Osteoblast (primary cell): Measurements from ENCODE around the gene GREB1. TPM values are rescaled to one million over a fixed set of nuclear protein-coding genes. Genes with fewer than 3 reads are reported as not detected.
"Not testable (repeated sequence)": the region's sequence is repeated elsewhere in the genome, so short reads cannot be mapped to it uniquely, and the experiment has no call there.

Experiments used
- DNase-seq: peaks from one replicate; pipeline ENCODE4 v3.0.0; 2011; ENCODE audit warnings: low spot score, mixed read lengths; ENCODE audit not compliant: insufficient read length; ENCODE audit errors: missing footprints
- H2AFZ ChIP-seq: 2 replicates; pipeline ENCODE4 v1.6.0; 2011; ENCODE audit warnings: mild to moderate bottlenecking, low read length
- H3K27ac ChIP-seq: 2 replicates; pipeline ENCODE4 v1.5.1; 2011; ENCODE audit warnings: mild to moderate bottlenecking, low read depth, low read length, moderate library complexity
- H3K27me3 ChIP-seq: 2 replicates; pipeline ENCODE4 v1.6.0; 2012; ENCODE audit warnings: mild to moderate bottlenecking, control low read depth, inconsistent platforms, low read length, moderate library complexity; ENCODE audit not compliant: insufficient read depth
- H3K36me3 ChIP-seq: 2 replicates; pipeline ENCODE4 v1.5.1; 2011; ENCODE audit warnings: mild to moderate bottlenecking, low read length, control low read depth, moderate library complexity; ENCODE audit not compliant: insufficient read depth
- H3K4me1 ChIP-seq: 2 replicates; pipeline ENCODE4 v1.5.1; 2011; ENCODE audit warnings: mild to moderate bottlenecking, low read length, control low read depth, moderate library complexity; ENCODE audit not compliant: insufficient read depth
- H3K4me2 ChIP-seq: 2 replicates; pipeline ENCODE4 v1.6.0; 2011; ENCODE audit warnings: mild to moderate bottlenecking, low read length; ENCODE audit not compliant: insufficient read depth
- H3K4me3 ChIP-seq: fragments of 200-600 bp; sonication (generic); 3 replicates; pipeline ENCODE4 v1.5.1; 2012; ENCODE audit warnings: mild to moderate bottlenecking, low read length, inconsistent platforms; ENCODE audit not compliant: insufficient read depth
- H3K79me2 ChIP-seq: 2 replicates; pipeline ENCODE4 v1.6.0; 2012; ENCODE audit warnings: mild to moderate bottlenecking, low read length, control low read depth, inconsistent platforms; ENCODE audit not compliant: insufficient read depth
- H3K9me3 ChIP-seq: 2 replicates; pipeline ENCODE4 v1.5.1; 2011; ENCODE audit warnings: low read depth, low read length, control low read depth
- H4K20me1 ChIP-seq: 2 replicates; pipeline ENCODE4 v1.6.0; 2012; ENCODE audit warnings: mild to moderate bottlenecking, low read length, control low read depth; ENCODE audit not compliant: insufficient read depth
- CTCF ChIP-seq: IDR thresholded peaks from 2 replicates; pipeline ENCODE4 v1.5.1; 2011; ENCODE audit warnings: mild to moderate bottlenecking, low read depth, low read length, moderate library complexity; ENCODE audit errors: extremely low read depth
- total RNA-seq: library from RNA; depleted of rRNA; stranded (reverse); fragments of >200 nt; gene quantifications from 2 replicates; pipeline ENCODE4 v1.2.3, GENCODE V29; 2012

Gene GREB1
- total RNA-seq, 1 donor: 1.1 TPM

GRCh38 chr2:11659115-11659475 lies 125.2 kb downstream of the GREB1 start:
- peaks cover 12% of the 10 kb centered on the region for H3K27me3 ChIP-seq
- H3K27ac ChIP-seq: no peak overlapping the region
- TF ChIP-seq CTCF: no peak
- no peak overlapping the region for H2AFZ ChIP-seq
- no peaks in the 10 kb centered on the region for H4K20me1 ChIP-seq
- no peak overlapping the region for H3K4me2 ChIP-seq
- no peak overlapping the region for H3K4me3 ChIP-seq
- no peaks in the 10 kb centered on the region for H3K4me1 ChIP-seq
- DNase-seq: no peak
- H3K36me3 ChIP-seq: no peaks in the 10 kb centered on the region
- no peaks in the 10 kb centered on the region for H3K79me2 ChIP-seq
- H3K9me3 ChIP-seq: no peaks in the 10 kb centered on the region

GRCh38 chr2:11659851-11660250 lies 126.0 kb downstream of the GREB1 start:
- H3K79me2 ChIP-seq: no peaks in the 10 kb centered on the region
- H3K27me3 ChIP-seq: peaks cover 16% of the 10 kb centered on the region
- H3K27ac ChIP-seq: no peak overlapping the region
- H3K36me3 ChIP-seq: no peaks in the 10 kb centered on the region
- H3K4me3 ChIP-seq: no peak overlapping the region
- DNase-seq: no peak
- H3K4me1 ChIP-seq: no peaks in the 10 kb centered on the region
- H4K20me1 ChIP-seq: no peaks in the 10 kb centered on the region
- H2AFZ ChIP-seq: no peak overlapping the region
- no peaks in the 10 kb centered on the region for H3K9me3 ChIP-seq
- no peak for TF ChIP-seq CTCF
- H3K4me2 ChIP-seq: no peak overlapping the region

GRCh38 chr2:11660396-11660795 lies 126.6 kb downstream of the GREB1 start:
- not testable (repeated sequence) for H3K9me3 ChIP-seq, DNase-seq, H2AFZ ChIP-seq, H3K4me3 ChIP-seq, H3K27ac ChIP-seq, H3K36me3 ChIP-seq, H3K79me2 ChIP-seq, H3K4me2 ChIP-seq, H3K4me1 ChIP-seq, H4K20me1 ChIP-seq
- peaks cover 20% of the 10 kb centered on the region for H3K27me3 ChIP-seq

- no peak for TF ChIP-seq CTCF
- Histone ChIP-seq H3K27ac (no peak overlapping the region), H3K27me3 (peaks cover 25% of the 10 kb centered on the region), H3K36me3 (no peaks in the 10 kb centered on the region), H3K79me2 (no peaks in the 10 kb centered on the region), H2AFZ (no peak overlapping the region), H3K9me3 (no peaks in the 10 kb centered on the region), H3K4me3 (no peak overlapping the region), H3K4me1 (no peaks in the 10 kb centered on the region), H4K20me1 (no peaks in the 10 kb centered on the region), H3K4me2 (no peak overlapping the region)
- no peak for DNase-seq
These were observed 128.1 kb downstream of the GREB1 start for GRCh38 chr2:11661891-11662435.

- no peak for DNase-seq
- Histone ChIP-seq H3K27ac (no peak overlapping the region), H2AFZ (no peak overlapping the region), H3K4me1 (no peaks in the 10 kb centered on the region), H3K4me3 (no peak overlapping the region), H3K79me2 (no peaks in the 10 kb centered on the region), H4K20me1 (no peaks in the 10 kb centered on the region), H3K36me3 (no peaks in the 10 kb centered on the region), H3K4me2 (no peak overlapping the region), H3K9me3 (no peaks in the 10 kb centered on the region), H3K27me3 (peaks cover 25% of the 10 kb centered on the region)
- TF ChIP-seq CTCF: no peak
These were observed 129.0 kb downstream of the GREB1 start for GRCh38 chr2:11662882-11663281.
